Measurements from ENCODE around the gene DZIP1L.

The DZIP1L gene

GRCh38 chr3:138057384-138057783 is 58.0 kb downstream of the DZIP1L start:
- H3K36me3 ChIP-seq = peaks cover 40% of the 10 kb centered on the region
- H3K4me3 ChIP-seq (ENCODE audit: low read depth, low read length) = no peak overlapping the region
- no peak for DNase-seq
- H3K9me3 ChIP-seq (ENCODE audit: severe bottlenecking) = no peaks in the 10 kb centered on the region
- H3K27me3 ChIP-seq (ENCODE audit: insufficient read depth, low read depth, severe bottlenecking) = no peaks in the 10 kb centered on the region
- no peak for TF ChIP-seq CTCF (IDR thresholded peaks at IDR 0.05; ENCODE audit: low read depth, low read length)
- no peak overlapping the region for H3K27ac ChIP-seq

DNA sequence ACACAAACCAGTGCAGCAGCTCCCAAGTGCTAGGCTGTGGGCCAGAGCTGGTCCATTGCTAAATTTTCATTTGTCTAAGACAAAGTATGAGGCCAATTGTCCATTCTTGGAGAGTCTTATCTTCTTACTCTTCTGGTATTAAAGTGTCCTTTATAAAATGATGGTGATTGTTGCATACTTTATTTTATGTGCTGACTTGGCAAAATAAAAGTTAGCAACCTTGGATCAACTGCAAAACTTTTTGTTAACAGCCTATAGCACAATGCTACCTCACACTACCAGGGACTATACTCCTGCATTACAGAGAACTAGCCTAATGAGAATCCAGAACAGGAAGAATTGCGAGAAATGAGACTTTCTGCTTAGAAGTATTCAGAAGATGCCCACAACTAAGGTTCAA is 61.4 kb downstream of the DZIP1L start:
- no peaks in the 10 kb centered on the region for H3K9me3 ChIP-seq (ENCODE audit: severe bottlenecking)
- H3K36me3 ChIP-seq = peaks cover 17% of the 10 kb centered on the region
- no peak overlapping the region for H3K4me3 ChIP-seq (ENCODE audit: low read depth, low read length)
- H3K27me3 ChIP-seq (ENCODE audit: insufficient read depth, low read depth, severe bottlenecking) = no peaks in the 10 kb centered on the region
- no peak for TF ChIP-seq CTCF (IDR thresholded peaks at IDR 0.05; ENCODE audit: low read depth, low read length)
- no peak overlapping the region for H3K27ac ChIP-seq
- no peak for DNase-seq

DNA sequence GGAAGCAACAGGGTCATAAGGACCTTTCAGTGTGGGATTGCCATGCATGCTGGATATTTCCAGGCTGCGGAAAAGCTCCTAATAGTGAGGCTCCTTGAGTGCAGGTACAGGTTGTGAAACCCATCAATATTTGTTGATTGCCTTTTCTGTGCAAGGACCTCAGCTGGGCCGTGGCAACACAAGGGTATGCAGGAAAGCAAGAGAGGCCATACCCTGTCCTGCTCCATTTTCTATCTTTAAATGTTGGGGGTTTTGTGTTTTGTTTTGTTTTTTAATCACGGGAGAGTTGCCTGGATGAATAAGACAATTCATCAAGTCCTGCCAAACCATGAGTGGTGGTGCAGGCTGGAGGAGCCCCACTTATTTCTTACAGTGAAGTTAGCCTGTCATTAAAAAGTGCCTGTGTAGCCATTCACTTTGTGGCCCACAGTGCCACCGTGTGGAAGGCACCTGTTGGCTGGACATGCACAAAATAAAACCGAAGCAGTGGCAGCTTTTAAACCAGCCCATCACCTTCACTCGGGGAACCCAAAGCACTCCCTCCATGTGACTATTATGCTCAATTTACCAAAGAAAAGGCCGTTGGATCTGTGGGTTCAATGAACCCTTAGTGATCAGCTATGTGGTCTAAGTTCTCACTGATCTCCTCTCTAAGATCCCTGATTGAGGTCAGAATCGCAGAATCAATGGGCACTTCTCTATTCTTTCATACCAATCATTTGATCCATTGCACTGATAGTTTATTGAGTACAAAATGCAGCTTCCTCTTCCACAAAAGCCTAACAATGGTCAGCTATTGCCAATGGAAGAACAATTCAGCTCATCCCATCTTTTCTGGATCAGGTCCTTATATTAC is 63.2 kb downstream of the DZIP1L start:
- Histone ChIP-seq H3K9me3 (ENCODE audit: severe bottlenecking) (no peaks in the 10 kb centered on the region), H3K4me3 (ENCODE audit: low read depth, low read length) (no peak overlapping the region), H3K27me3 (ENCODE audit: insufficient read depth, low read depth, severe bottlenecking) (no peaks in the 10 kb centered on the region), H3K36me3 (peaks cover 26% of the 10 kb centered on the region), H3K27ac (no peak overlapping the region)
- DNase-seq = peak; percentile 53
- TF ChIP-seq CTCF (IDR thresholded peaks at IDR 0.05; ENCODE audit: low read depth, low read length) = peak; percentile 79

DNA sequence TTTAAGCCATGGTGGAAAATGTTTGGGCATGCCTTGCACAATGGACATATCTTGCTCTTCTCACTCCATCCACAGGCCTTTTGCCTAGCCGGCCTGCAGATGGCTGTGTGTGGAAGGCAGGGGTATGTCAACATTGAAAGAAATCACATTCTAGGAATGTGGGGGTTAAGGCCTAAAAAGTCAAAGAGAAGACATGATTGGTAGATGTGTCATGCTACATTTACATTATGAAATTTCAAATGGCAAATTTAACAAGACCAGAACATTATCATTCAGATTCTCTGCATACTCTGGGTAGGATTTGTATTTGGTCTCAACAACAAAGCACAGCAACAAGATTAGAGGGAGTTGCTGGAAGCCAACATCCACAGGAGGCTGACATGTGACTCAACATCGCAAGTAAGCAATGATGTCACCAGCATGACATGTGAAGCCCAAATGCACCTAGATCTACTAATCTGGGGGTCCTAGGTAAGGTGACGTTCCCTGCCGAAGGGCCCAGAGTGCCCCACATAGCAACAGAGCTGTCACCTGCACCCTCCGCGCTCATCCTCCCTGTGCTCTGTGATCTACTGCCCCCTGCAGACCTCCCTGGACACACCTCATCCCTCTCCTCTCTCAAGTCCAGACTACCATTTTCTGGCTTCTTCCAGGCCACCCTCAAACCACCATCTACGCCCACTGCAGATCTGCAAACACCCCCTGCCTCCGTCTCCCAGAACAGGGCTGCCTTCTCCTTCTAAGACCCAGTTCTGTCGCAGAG is 66.1 kb downstream of the DZIP1L start:
- Histone ChIP-seq H3K27ac (no peak overlapping the region), H3K9me3 (ENCODE audit: severe bottlenecking) (no peaks in the 10 kb centered on the region), H3K36me3 (peaks cover 29% of the 10 kb centered on the region), H3K27me3 (ENCODE audit: insufficient read depth, low read depth, severe bottlenecking) (no peaks in the 10 kb centered on the region), H3K4me3 (ENCODE audit: low read depth, low read length) (no peak overlapping the region)
- no peak for DNase-seq
- peak; percentile 44 for TF ChIP-seq CTCF (IDR thresholded peaks at IDR 0.05; ENCODE audit: low read depth, low read length)

DNA sequence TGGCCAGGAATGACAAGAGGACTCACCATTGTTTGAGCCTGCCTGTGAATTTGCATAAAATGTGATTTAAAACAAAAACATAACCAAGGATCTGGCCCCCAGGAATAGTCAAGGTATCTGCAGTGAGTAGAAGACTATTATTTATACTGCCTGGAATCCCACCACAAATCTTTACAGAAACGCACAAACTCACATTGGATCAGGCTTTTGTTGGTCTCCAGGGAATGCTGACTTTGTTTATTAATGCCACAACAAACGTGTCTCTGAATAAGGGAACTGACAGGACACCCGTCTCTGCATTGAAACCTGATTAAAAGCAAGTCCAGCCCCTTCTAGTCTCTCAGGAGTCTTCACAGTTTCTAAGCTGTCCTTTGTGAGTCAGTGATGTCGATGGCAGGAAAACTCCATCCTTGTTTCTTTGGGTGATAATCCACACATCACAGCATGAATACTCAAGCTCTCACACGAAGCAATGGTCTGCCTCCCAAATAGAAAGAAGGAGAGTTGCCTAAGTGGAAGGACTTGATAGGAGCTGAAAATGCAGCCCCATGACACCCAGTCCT is 67.7 kb downstream of the DZIP1L start:
- Histone ChIP-seq H3K27ac (no peak overlapping the region), H3K27me3 (ENCODE audit: insufficient read depth, low read depth, severe bottlenecking) (no peaks in the 10 kb centered on the region), H3K36me3 (peaks cover 23% of the 10 kb centered on the region), H3K9me3 (ENCODE audit: severe bottlenecking) (no peaks in the 10 kb centered on the region), H3K4me3 (ENCODE audit: low read depth, low read length) (no peak overlapping the region)
- DNase-seq = no peak
- TF ChIP-seq CTCF (IDR thresholded peaks at IDR 0.05; ENCODE audit: low read depth, low read length) = no peak
